LNCAP (cell line): ENCODE measurements around the gene PXDN.

ENCODE experiments used
- CTCF ChIP-seq: fragments of 450-650 bp; IDR thresholded peaks from 2 replicates; pipeline ENCODE4 v1.5.1; 2017; ENCODE audit warnings: mild to moderate bottlenecking

The PXDN gene

GRCh38 chr2:1729242-1729641, 15.1 kb downstream of the PXDN start:
- no peak for TF ChIP-seq CTCF

DNA sequence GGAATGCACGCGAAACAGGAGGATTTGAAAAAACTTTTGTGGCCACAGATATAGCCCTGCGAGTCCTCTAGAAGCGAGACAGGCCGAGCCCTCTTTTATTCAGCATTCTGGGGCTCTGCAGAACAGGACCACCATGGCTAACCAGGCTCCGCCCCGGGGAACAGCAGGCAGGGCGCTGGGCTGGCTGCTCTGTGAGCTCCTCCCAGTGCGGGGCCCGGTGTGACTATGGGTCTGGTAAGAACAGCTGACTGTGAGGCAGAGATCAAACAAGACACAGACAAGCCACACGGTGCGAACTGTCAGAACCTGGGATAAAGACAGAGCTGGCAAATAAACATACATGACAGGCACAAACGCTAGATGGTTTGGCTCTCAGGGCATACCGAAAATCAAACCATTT, 15.5 kb downstream of the PXDN start:
- TF ChIP-seq CTCF = no peak

DNA sequence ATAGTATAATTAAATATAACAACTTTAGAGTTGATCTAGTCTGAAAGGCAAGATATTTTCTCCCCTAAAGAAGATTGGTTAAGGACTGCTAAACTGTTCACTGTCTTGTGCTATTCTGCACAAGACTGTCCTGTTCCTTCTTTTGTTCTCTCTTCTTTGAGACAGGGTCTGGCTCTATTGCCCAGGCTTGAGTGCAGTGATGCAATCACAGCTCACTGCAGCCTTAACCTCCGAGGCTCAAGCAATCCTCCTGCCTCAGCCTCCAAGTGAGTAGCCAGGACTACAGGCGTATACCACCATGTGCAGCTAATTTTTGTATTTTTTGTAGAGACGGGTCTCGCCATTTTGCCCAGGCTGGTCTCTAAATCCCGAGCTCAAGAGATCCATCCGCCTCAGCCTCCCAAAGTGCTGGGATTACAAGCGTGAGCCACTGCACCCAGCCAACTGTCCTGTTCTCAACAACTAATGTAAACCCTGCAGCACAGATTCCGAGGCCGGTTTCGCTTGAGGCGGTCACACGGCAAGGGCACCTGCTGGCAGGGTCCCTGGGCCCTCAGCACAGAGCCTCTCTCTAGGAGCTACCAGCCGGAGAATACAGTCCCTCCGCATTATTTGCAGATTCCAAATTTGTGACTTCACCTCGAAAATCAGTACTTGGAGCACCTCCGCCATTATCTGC, 16.4 kb downstream of the PXDN start:
- TF ChIP-seq CTCF = no peak

DNA sequence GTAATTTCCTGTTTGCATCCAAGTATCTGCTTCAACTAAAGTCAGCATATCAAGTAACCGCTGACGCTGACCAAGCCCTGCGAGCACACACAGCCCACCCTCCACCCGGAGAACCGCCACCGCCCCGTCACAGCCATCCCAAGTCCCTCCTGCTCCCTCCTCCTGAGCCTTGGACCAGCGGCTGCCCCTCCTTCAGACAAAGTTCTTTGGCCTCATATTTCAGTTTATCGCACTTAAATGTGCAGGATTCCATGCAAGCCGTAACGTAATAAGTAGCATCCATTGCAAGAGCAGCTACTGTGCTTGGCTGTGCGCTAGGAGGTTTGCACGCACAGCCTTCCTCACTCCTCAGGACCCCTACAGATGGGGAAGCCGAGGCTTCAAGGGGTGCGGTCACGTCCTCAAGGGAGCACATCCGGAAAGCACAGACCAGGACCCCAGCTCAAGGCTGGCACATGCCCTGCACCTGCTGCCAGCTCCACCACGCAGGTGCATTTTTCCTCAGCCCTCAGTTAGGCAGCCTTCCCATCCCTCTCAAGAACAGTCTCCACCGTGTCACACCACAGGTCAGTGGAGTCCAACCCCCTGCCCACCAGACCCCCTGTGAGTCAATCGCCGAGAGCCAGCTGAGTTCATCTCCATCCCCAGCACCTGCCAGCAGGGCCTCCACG, 17.1 kb downstream of the PXDN start:
- TF ChIP-seq CTCF = no peak

GRCh38 chr2:1726558-1726957, 17.8 kb downstream of the PXDN start:
- no peak for TF ChIP-seq CTCF

DNA sequence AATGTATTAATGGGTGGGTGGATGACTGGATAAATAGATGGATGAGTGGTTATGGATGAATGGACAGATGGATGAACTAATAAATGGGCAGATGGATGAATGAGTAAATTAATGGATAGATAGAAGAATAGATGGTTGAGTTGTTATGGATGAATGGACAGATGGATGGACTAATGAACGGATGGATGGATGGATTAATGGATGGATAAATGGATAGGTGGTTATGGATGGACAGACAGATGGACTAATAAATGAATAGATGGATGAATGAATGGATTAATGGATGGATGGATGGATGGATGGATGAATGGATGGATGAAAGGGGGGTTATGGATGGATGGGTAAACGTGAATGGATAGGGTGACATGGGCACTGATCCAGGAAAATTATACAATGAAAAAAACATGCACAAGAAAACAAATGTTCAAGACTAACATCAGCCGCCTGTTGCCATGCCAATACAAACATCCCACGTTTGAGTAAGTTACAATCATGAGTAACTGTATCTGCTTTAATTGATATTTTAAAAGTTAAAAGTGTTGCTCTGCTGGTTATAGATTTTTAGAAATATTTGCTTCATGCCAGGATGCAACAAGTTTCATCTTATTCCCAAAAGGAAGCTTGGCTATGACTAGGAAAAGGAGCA, 20.8 kb downstream of the PXDN start:
- TF ChIP-seq CTCF = no peak

GRCh38 chr2:1722692-1723091, 21.6 kb downstream of the PXDN start:
- no peak for TF ChIP-seq CTCF
